Neuronal stem cell (in vitro differentiated cells): ENCODE results near the gene CSRNP3.

ENCODE experiments used
- DNase-seq: peaks from one replicate; pipeline ENCODE4 v3.0.0-alpha.2; 2013; ENCODE audit warnings: low spot score
- H2AFZ ChIP-seq: one replicate; pipeline ENCODE4 v1.6.1; 2013; ENCODE audit warnings: mild to moderate bottlenecking, low read length, inconsistent platforms
- H2AK5ac ChIP-seq: 2 replicates; pipeline ENCODE4 v1.6.1; 2013; ENCODE audit warnings: low read depth, mild to moderate bottlenecking, inconsistent platforms, low read length, moderate library complexity, mixed read lengths
- H2BK120ac ChIP-seq: 2 replicates; pipeline ENCODE4 v1.6.1; 2013; ENCODE audit warnings: low read depth, mild to moderate bottlenecking, inconsistent platforms, low read length, moderate library complexity, mixed read lengths
- H2BK12ac ChIP-seq: one replicate; pipeline ENCODE4 v1.6.1; 2013; ENCODE audit warnings: low read length, inconsistent platforms
- H2BK15ac ChIP-seq: 2 replicates; pipeline ENCODE4 v1.6.1; 2013; ENCODE audit warnings: mild to moderate bottlenecking, low read length, inconsistent platforms, mixed read lengths
- H2BK5ac ChIP-seq: one replicate; pipeline ENCODE4 v1.6.1; 2013; ENCODE audit warnings: inconsistent platforms, mild to moderate bottlenecking, low read length, moderate library complexity
- H3K14ac ChIP-seq: one replicate; pipeline ENCODE4 v1.6.1; 2013; ENCODE audit warnings: low read length, inconsistent platforms
- H3K18ac ChIP-seq: 2 replicates; pipeline ENCODE4 v1.6.1; 2013; ENCODE audit warnings: low read length, inconsistent platforms
- H3K23ac ChIP-seq: 2 replicates; pipeline ENCODE4 v1.6.1; 2013; ENCODE audit warnings: low read depth, mild to moderate bottlenecking, mixed read lengths, low read length, inconsistent platforms; ENCODE audit not compliant: poor library complexity
- H3K27ac ChIP-seq: replicated peaks from 3 replicates; pipeline ENCODE4 v1.5.1; 2013; ENCODE audit warnings: low read length, inconsistent platforms
- H3K27me3 ChIP-seq, 3 experiments: 2 replicates each; pipeline ENCODE4 v1.6.1; 2013; ENCODE audit warnings: low read length in 3 of 3, mild to moderate bottlenecking in 2 of 3, inconsistent platforms in 1 of 3, low read depth in 1 of 3, mixed read lengths in 1 of 3, moderate library complexity in 1 of 3; ENCODE audit not compliant: control insufficient read depth in 3 of 3, insufficient read depth in 3 of 3
- H3K36me3 ChIP-seq, 2 donors: replicated peaks in 1 of 2; 2 replicates each; pipeline ENCODE4 v1.6.1; 2013; ENCODE audit warnings: low read length in 2 of 2; ENCODE audit not compliant: control insufficient read depth in 2 of 2, insufficient read depth in 2 of 2
- H3K4ac ChIP-seq: 2 replicates; pipeline ENCODE4 v1.6.1; 2013; ENCODE audit warnings: inconsistent platforms, mild to moderate bottlenecking, low read length, moderate library complexity
- H3K4me1 ChIP-seq, 2 donors: 1 replicate in 1 of 2; 2 replicates in 1 of 2; pipeline ENCODE4 v1.6.1; 2013; ENCODE audit warnings: low read length in 2 of 2, low read depth in 1 of 2; ENCODE audit not compliant: control insufficient read depth in 2 of 2, insufficient read depth in 1 of 2
- H3K4me2 ChIP-seq: one replicate; pipeline ENCODE4 v1.6.1; 2013; ENCODE audit warnings: mild to moderate bottlenecking, low read length, inconsistent platforms; ENCODE audit not compliant: insufficient read depth, poor library complexity, severe bottlenecking
- H3K4me3 ChIP-seq, 2 donors: 2 replicates each; pipeline ENCODE4 v1.5.1; 2013; ENCODE audit warnings: low read length in 2 of 2, mild to moderate bottlenecking in 2 of 2, inconsistent platforms in 1 of 2, moderate library complexity in 1 of 2
- H3K79me1 ChIP-seq: one replicate; pipeline ENCODE4 v1.6.1; 2013; ENCODE audit warnings: low read depth, mild to moderate bottlenecking, inconsistent platforms, low read length, moderate library complexity
- H3K9ac ChIP-seq: one replicate; pipeline ENCODE4 v1.6.1; 2013; ENCODE audit warnings: mild to moderate bottlenecking, low read depth, low read length, inconsistent platforms; ENCODE audit not compliant: poor library complexity
- H3K9me3 ChIP-seq, 2 donors: replicated peaks in 1 of 2; 2 replicates each; pipeline versions ENCODE3 to v1.6.1; 2013; ENCODE audit warnings: low read length in 2 of 2, mild to moderate bottlenecking in 2 of 2, inconsistent platforms in 1 of 2, low read depth in 1 of 2, mixed read lengths in 1 of 2, moderate library complexity in 1 of 2; ENCODE audit not compliant: control insufficient read depth in 2 of 2, insufficient read depth in 1 of 2
- H4K8ac ChIP-seq: one replicate; pipeline ENCODE4 v1.6.1; 2013; ENCODE audit warnings: low read depth, mild to moderate bottlenecking, inconsistent platforms, low read length, moderate library complexity
- H4K91ac ChIP-seq: one replicate; pipeline ENCODE4 v1.6.1; 2013; ENCODE audit warnings: low read length, low read depth, mild to moderate bottlenecking, inconsistent platforms; ENCODE audit not compliant: poor library complexity
- WGBS, 2 donors: extraction: QIAGEN DNeasy Blood & Tissue Kit; methylation state at CpG; one replicate each; pipeline ENCODE4 v1.1.7; 2013; ENCODE audit warnings: missing lambda C conversion rate in 2 of 2, mixed read lengths in 1 of 2; ENCODE audit not compliant: insufficient read length in 2 of 2, insufficient replicate concordance in 1 of 2; ENCODE audit errors: extremely low coverage in 2 of 2; 5-methylcytosine and 5-hydroxymethylcytosine counted together

Gene CSRNP3

GRCh38 chr2:165639504-165639903 is 170.0 kb downstream of the CSRNP3 start:
- Histone ChIP-seq H3K14ac (no peak overlapping the region), H4K8ac (no peak overlapping the region), H3K9ac (no peak overlapping the region), H3K4me2 (no peak overlapping the region), H3K36me3 (peaks cover 0 to 13% of the 10 kb centered on the region in 2 donors), H3K4me3 (no peak overlapping the region), H3K79me1 (peaks cover 2% of the 10 kb centered on the region), H2AFZ (no peak overlapping the region), H3K27ac (no peak overlapping the region), H4K91ac (no peak overlapping the region), H2BK120ac (no peak overlapping the region), H2BK12ac (no peak overlapping the region), H2AK5ac (no peak overlapping the region), H3K18ac (no peak overlapping the region), H2BK5ac (no peak overlapping the region), H3K4ac (no peak overlapping the region), H2BK15ac (no peak overlapping the region), H3K9me3 (peaks cover 0 to 11% of the 10 kb centered on the region in 2 donors), H3K27me3 (no peaks in the 10 kb centered on the region), H3K4me1 (peaks cover 5 to 6% of the 10 kb centered on the region in 2 donors), H3K23ac (no peak overlapping the region)
- no peak for DNase-seq
- no CpG with 5 or more reads among the region's 1 CpG for WGBS, 2 donors

- peaks cover 2% of the 10 kb centered on the region for H3K79me1 ChIP-seq
- no peak overlapping the region for H3K23ac ChIP-seq
- no peaks in the 10 kb centered on the region for H3K27me3 ChIP-seq
- H2BK15ac ChIP-seq, result no peak overlapping the region
- H3K27ac ChIP-seq, result no peak overlapping the region
- H3K9me3 ChIP-seq, result peaks cover 0 to 12% of the 10 kb centered on the region in 2 donors
- DNase-seq, result no peak
- no CpG with 5 or more reads among the region's 3 CpGs for WGBS, 2 donors
- H2BK12ac ChIP-seq, result no peak overlapping the region
- peaks cover 0 to 16% of the 10 kb centered on the region in 2 donors for H3K36me3 ChIP-seq
- no peak overlapping the region for H2BK5ac ChIP-seq
- H4K8ac ChIP-seq, result no peak overlapping the region
- H4K91ac ChIP-seq, result no peak overlapping the region
- no peak overlapping the region for H3K14ac ChIP-seq
- no peak overlapping the region for H3K4me2 ChIP-seq
- no peak overlapping the region for H3K4ac ChIP-seq
- H2AK5ac ChIP-seq, result no peak overlapping the region
- H3K4me3 ChIP-seq, result no peak overlapping the region
- peaks cover 0 to 3% of the 10 kb centered on the region in 2 donors for H3K4me1 ChIP-seq
- no peak overlapping the region for H2AFZ ChIP-seq
- no peak overlapping the region for H2BK120ac ChIP-seq
- H3K18ac ChIP-seq, result no peak overlapping the region
- no peak overlapping the region for H3K9ac ChIP-seq
Measured at GRCh38 chr2:165640247-165640929, 170.9 kb downstream of the CSRNP3 start.

- Histone ChIP-seq H2AFZ (no peak overlapping the region), H3K27ac (no peak overlapping the region), H3K4ac (no peak overlapping the region), H2BK120ac (no peak overlapping the region), H2BK5ac (no peak overlapping the region), H3K9ac (no peak overlapping the region), H4K8ac (no peak overlapping the region), H2AK5ac (no peak overlapping the region), H3K36me3 (peaks cover 0 to 23% of the 10 kb centered on the region in 2 donors), H3K23ac (no peak overlapping the region), H3K4me2 (no peak overlapping the region), H3K4me3 (no peak overlapping the region), H3K14ac (no peak overlapping the region), H2BK12ac (no peak overlapping the region), H3K18ac (no peak overlapping the region), H3K9me3 (peaks cover 0 to 12% of the 10 kb centered on the region in 2 donors), H2BK15ac (no peak overlapping the region), H3K27me3 (no peaks in the 10 kb centered on the region), H3K79me1 (no peaks in the 10 kb centered on the region), H3K4me1 (peaks cover 0 to 17% of the 10 kb centered on the region in 2 donors), H4K91ac (no peak overlapping the region)
- no peak for DNase-seq
- WGBS, 2 donors, result no CpG with 5 or more reads among the region's 7 CpGs
Measured at GRCh38 chr2:165645930-165646831, 176.7 kb downstream of the CSRNP3 start.

- Histone ChIP-seq H3K9ac (no peak overlapping the region), H3K14ac (no peak overlapping the region), H2BK5ac (no peak overlapping the region), H3K79me1 (no peaks in the 10 kb centered on the region), H3K9me3 (peaks cover 0 to 12% of the 10 kb centered on the region in 2 donors), H3K36me3 (peaks cover 0 to 24% of the 10 kb centered on the region in 2 donors), H4K8ac (no peak overlapping the region), H3K23ac (no peak overlapping the region), H3K18ac (no peak overlapping the region), H2BK15ac (no peak overlapping the region), H3K4me2 (no peak overlapping the region), H2AFZ (no peak overlapping the region), H4K91ac (no peak overlapping the region), H2BK12ac (no peak overlapping the region), H3K27me3 (no peaks in the 10 kb centered on the region), H3K27ac (no peak overlapping the region), H2BK120ac (no peak overlapping the region), H3K4me1 (peaks cover 0 to 17% of the 10 kb centered on the region in 2 donors), H3K4ac (no peak overlapping the region), H3K4me3 (no peak overlapping the region), H2AK5ac (no peak overlapping the region)
- no peak for DNase-seq
- WGBS, 2 donors, result no CpG with 5 or more reads among the region's 2 CpGs
Measured at GRCh38 chr2:165647409-165647808, 177.9 kb downstream of the CSRNP3 start.
